IMR-90 (cell line): Measurements from ENCODE around the gene PATJ. TPM values are rescaled to one million over a fixed set of nuclear protein-coding genes. Genes with fewer than 3 reads are reported as not detected.
"Not testable (repeated sequence)": the region's sequence is repeated elsewhere in the genome, so short reads cannot be mapped to it uniquely, and the experiment has no call there.

ENCODE experiments used
- ATAC-seq: fragments of 200-7000 bp; cut with Tn5 transposase; 2 replicates; pipeline ENCODE4 v1.9.1; 2020; ENCODE audit warnings: low read depth, mild to moderate bottlenecking, moderate library complexity
- BruUV-seq: library from RNA; stranded (reverse); fragments of 400-500 nt; replicated peaks from 2 replicates; lab custom pipeline; 2021; lab: Mats Ljungman, UMichigan
- CTCF ChIA-PET: fragments of 300-600 bp; formaldehyde crosslinking; extraction: SDS; loops from one replicate; lab custom pipeline; 2021; ENCODE audit warnings: antibody characterized with exemption; lab: Yijun Ruan, JAX
- POLR2A ChIA-PET: fragments of 300-600 bp; sonication (Branson Sonifier 250); formaldehyde crosslinking; loops from one replicate; lab custom pipeline; 2022; ENCODE audit warnings: antibody characterized with exemption; ENCODE audit not compliant: unreplicated experiment; lab: Charles Lee
- DNase-seq: peaks from one replicate; pipeline ENCODE4 v3.0.0; 2013
- H2AFZ ChIP-seq: replicated peaks from 2 replicates; pipeline ENCODE3; 2013; ENCODE audit warnings: low read length, mild to moderate bottlenecking; ENCODE audit not compliant: poor library complexity
- H2AK5ac ChIP-seq: 2 replicates; pipeline ENCODE4 v1.6.1; 2013; ENCODE audit warnings: low read depth, low read length, inconsistent platforms
- H2AK9ac ChIP-seq: replicated peaks from 2 replicates; pipeline ENCODE3; 2013; ENCODE audit warnings: mild to moderate bottlenecking, low read depth, low read length, moderate library complexity; ENCODE audit not compliant: poor library complexity
- H2BK120ac ChIP-seq: 2 replicates; pipeline ENCODE4 v1.6.1; 2013; ENCODE audit warnings: low read depth, low read length, inconsistent platforms
- H2BK15ac ChIP-seq: 3 replicates; pipeline ENCODE4 v1.6.1; 2013; ENCODE audit warnings: low read depth, low read length, inconsistent platforms
- H2BK20ac ChIP-seq: 2 replicates; pipeline ENCODE4 v1.6.1; 2013; ENCODE audit warnings: low read depth, mild to moderate bottlenecking, inconsistent platforms, low read length, moderate library complexity
- H2BK5ac ChIP-seq: 2 replicates; pipeline ENCODE4 v1.6.1; 2013; ENCODE audit warnings: mild to moderate bottlenecking, low read depth, low read length, inconsistent platforms; ENCODE audit not compliant: poor library complexity, severe bottlenecking
- H3K14ac ChIP-seq: replicated peaks from 2 replicates; pipeline ENCODE4 v1.6.1; 2013; ENCODE audit warnings: low read depth, low read length, inconsistent platforms
- H3K18ac ChIP-seq: 2 replicates; pipeline ENCODE4 v1.6.1; 2013; ENCODE audit warnings: low read depth, low read length, control low read depth
- H3K23ac ChIP-seq: 2 replicates; pipeline ENCODE4 v1.6.1; 2013; ENCODE audit warnings: low read depth, low read length, inconsistent platforms
- H3K27ac ChIP-seq: 2 replicates; pipeline ENCODE4 v1.5.1; 2013; ENCODE audit warnings: mild to moderate bottlenecking, control low read depth, low read length; ENCODE audit not compliant: insufficient read depth
- H3K27me3 ChIP-seq: 2 replicates; pipeline ENCODE4 v1.6.1; 2013; ENCODE audit warnings: low read length; ENCODE audit not compliant: control insufficient read depth, insufficient read depth
- H3K36me3 ChIP-seq: 2 replicates; pipeline ENCODE4 v1.6.1; 2013; ENCODE audit warnings: low read length, mixed read lengths; ENCODE audit not compliant: control insufficient read depth, insufficient read depth
- H3K4ac ChIP-seq: 2 replicates; pipeline ENCODE4 v1.6.1; 2013; ENCODE audit warnings: low read depth, low read length, inconsistent platforms
- H3K4me1 ChIP-seq: 2 replicates; pipeline ENCODE4 v1.6.1; 2013; ENCODE audit warnings: low read length, mixed read lengths; ENCODE audit not compliant: control insufficient read depth, insufficient read depth
- H3K4me2 ChIP-seq: 2 replicates; pipeline ENCODE4 v1.6.1; 2013; ENCODE audit warnings: low read depth, mild to moderate bottlenecking, control low read depth, low read length, moderate library complexity
- H3K4me3 ChIP-seq: 2 replicates; pipeline ENCODE4 v1.5.1; 2013; ENCODE audit warnings: low read depth, mild to moderate bottlenecking, control low read depth, low read length, moderate library complexity; ENCODE audit not compliant: insufficient read depth
- H3K56ac ChIP-seq: 2 replicates; pipeline ENCODE4 v1.6.1; 2013; ENCODE audit warnings: low read length, inconsistent platforms; ENCODE audit not compliant: insufficient read depth; ENCODE audit errors: extremely low read depth
- H3K79me1 ChIP-seq, 2 experiments: 2 replicates each; pipeline ENCODE4 v1.6.1; 2013; ENCODE audit warnings: low read length in 2 of 2, inconsistent platforms in 1 of 2, low read depth in 1 of 2
- H3K9ac ChIP-seq: 2 replicates; pipeline ENCODE4 v1.6.1; 2013; ENCODE audit warnings: low read depth, low read length, control low read depth
- H3K9me1 ChIP-seq: 2 replicates; pipeline ENCODE4 v1.6.1; 2013; ENCODE audit warnings: low read length, inconsistent platforms; ENCODE audit not compliant: insufficient read depth
- H3K9me3 ChIP-seq: 2 replicates; pipeline ENCODE4 v1.6.1; 2013; ENCODE audit warnings: low read length; ENCODE audit not compliant: control insufficient read depth, insufficient read depth
- H4K20me1 ChIP-seq: 2 replicates; pipeline ENCODE4 v1.6.1; 2013; ENCODE audit warnings: low read length, inconsistent platforms; ENCODE audit not compliant: insufficient read depth
- H4K5ac ChIP-seq: 2 replicates; pipeline ENCODE4 v1.6.1; 2013; ENCODE audit warnings: mild to moderate bottlenecking, low read depth, low read length, control low read depth
- H4K8ac ChIP-seq, 2 experiments: 2 replicates each; pipeline ENCODE4 v1.6.1; 2013; ENCODE audit warnings: low read depth in 2 of 2, low read length in 2 of 2, control low read depth in 1 of 2, inconsistent platforms in 1 of 2
- H4K91ac ChIP-seq: 2 replicates; pipeline ENCODE4 v1.6.1; 2013; ENCODE audit warnings: low read depth, low read length, inconsistent platforms; ENCODE audit not compliant: insufficient read depth
- WGBS, 2 experiments: methylation state at CpG; one replicate each; pipeline versions ENCODE4 v1.1.5 to v1.1.7; 2013; ENCODE audit warnings: missing lambda C conversion rate in 2 of 2; ENCODE audit not compliant: insufficient read length in 1 of 2; ENCODE audit errors: extremely low coverage in 2 of 2; 5-methylcytosine and 5-hydroxymethylcytosine counted together
- dilution Hi-C: fragments of 300-500 bp; cut with HindIII; formaldehyde crosslinking; loops from one replicate; pipeline ENCODE4 v1.14.3; 2018; ENCODE audit warnings: low sequenced_read_pairs; ENCODE audit not compliant: unreplicated experiment
- in situ Hi-C: fragments of 300-500 bp; cut with MboI; formaldehyde crosslinking; loops from 3 replicates; pipeline ENCODE4 v1.14.3; 2019; ENCODE audit warnings: low sequenced_read_pairs, inconsistent platforms, mixed read lengths
- intact Hi-C: fragments of 100-400 bp; cut with micrococcal nuclease; formaldehyde crosslinking; loops from 2 replicates; pipeline ENCODE4 v1.10.0; 2022
- polyA plus RNA-seq, 3 experiments: library from polyadenylated mRNA; depleted of rRNA; stranded (reverse); fragments of >200 nt; gene quantifications; 2 replicates each; pipeline ENCODE4 v1.2.3, GENCODE V29; 2012; ENCODE audit warnings: low replicate concordance in 1 of 3
- total RNA-seq: library from RNA; depleted of rRNA; stranded (reverse); fragments of >200 nt; gene quantifications from 2 replicates; pipeline ENCODE4 v1.2.3, GENCODE V29; 2012

PATJ gene
- total and polyA plus RNA-seq, 2 of the 4 experiments (the other 2 are of a cell fraction), result 2.0 to 3.4 TPM

GRCh38 chr1:61844664-61845063 is 102.4 kb downstream of the PATJ start:
- H3K4me3 ChIP-seq, H3K23ac ChIP-seq, H2AFZ ChIP-seq, H3K18ac ChIP-seq, BruUV-seq, H2BK120ac ChIP-seq, H4K20me1 ChIP-seq, H2BK20ac ChIP-seq, H3K79me1 ChIP-seq, H3K4ac ChIP-seq, H2BK5ac ChIP-seq, H3K14ac ChIP-seq, H2BK15ac ChIP-seq, H4K5ac ChIP-seq, H3K9me1 ChIP-seq, POLR2A ChIA-PET, ATAC-seq, H4K8ac ChIP-seq, H3K9ac ChIP-seq, H4K91ac ChIP-seq, H3K27ac ChIP-seq, H2AK5ac ChIP-seq, H3K4me2 ChIP-seq, H2AK9ac ChIP-seq, H3K4me1 ChIP-seq, H3K9me3 ChIP-seq, DNase-seq, H3K56ac ChIP-seq, H3K36me3 ChIP-seq, dilution Hi-C loops, H3K27me3 ChIP-seq: not testable (repeated sequence)
- CTCF ChIA-PET, result interaction anchor here (0.5 to 1.3 kb wide), 3 partner anchors 9 to 543 kb away, joined by 3 to 4 read pairs (median 4); no protein-coding TSS in a partner anchor
- WGBS, 2 experiments, result no CpG with 5 or more reads among the region's 2 CpGs
- in situ Hi-C loops, result loop anchor here (5.0 to 10.0 kb wide), 2 partner anchors 122 to 870 kb away; no protein-coding TSS in a partner anchor
- intact Hi-C loops, result loop anchor here (5.0 kb wide), 1 partner anchor 102 kb away; the partner anchor contains the start of gene PATJ
